CD14-positive monocyte (primary cell): ENCODE measurements around the gene CMSS1. TPM values are rescaled to one million over a fixed set of nuclear protein-coding genes. Genes with fewer than 3 reads are reported as not detected.

ENCODE experiments used
- DNase-seq, 3 donors: peaks; one replicate each; pipeline ENCODE4 v3.0.0-alpha.2; 2011 to 2022
- H2AFZ ChIP-seq: 2 replicates; pipeline ENCODE4 v1.6.0; 2012; ENCODE audit warnings: mild to moderate bottlenecking, low read depth, low read length, inconsistent platforms; ENCODE audit not compliant: insufficient read depth, poor library complexity, severe bottlenecking
- H3K27ac ChIP-seq, 2 donors: 1 replicate in 1 of 2; 2 replicates in 1 of 2; pipeline ENCODE4 v1.5.1; 2012 to 2013; ENCODE audit warnings: low read length in 2 of 2, control low read depth in 1 of 2, inconsistent platforms in 1 of 2, low read depth in 1 of 2, mild to moderate bottlenecking in 1 of 2
- H3K27me3 ChIP-seq, 2 donors: one replicate each; pipeline versions ENCODE4 v1.6.0 to v1.6.1; 2011 to 2013; ENCODE audit warnings: low read length in 2 of 2; ENCODE audit not compliant: control insufficient read depth in 2 of 2, insufficient read depth in 2 of 2
- H3K36me3 ChIP-seq, 2 donors: replicated peaks in 1 of 2; 1 replicate in 1 of 2; 2 replicates in 1 of 2; pipeline versions ENCODE4 v1.5.1 to v1.6.1; 2012 to 2013; ENCODE audit warnings: low read length in 2 of 2, control low read depth in 1 of 2, inconsistent platforms in 1 of 2, mild to moderate bottlenecking in 1 of 2; ENCODE audit not compliant: insufficient read depth in 2 of 2, control insufficient read depth in 1 of 2
- H3K4me1 ChIP-seq, 2 donors: 1 replicate in 1 of 2; 2 replicates in 1 of 2; pipeline versions ENCODE4 v1.5.1 to v1.6.1; 2012 to 2013; ENCODE audit warnings: low read length in 2 of 2, control low read depth in 1 of 2, inconsistent platforms in 1 of 2, mild to moderate bottlenecking in 1 of 2, moderate library complexity in 1 of 2; ENCODE audit not compliant: insufficient read depth in 2 of 2, control insufficient read depth in 1 of 2
- H3K4me2 ChIP-seq: replicated peaks from 2 replicates; pipeline ENCODE3; 2012; ENCODE audit warnings: low read length, moderate library complexity, mild to moderate bottlenecking; ENCODE audit not compliant: poor library complexity, severe bottlenecking; ENCODE audit errors: extremely low read depth
- H3K4me3 ChIP-seq, 3 experiments: fragments of 200-600 bp in 1 of 3; sonication (generic) in 1 of 3; replicated peaks in 1 of 3; 1 replicate in 2 of 3; 2 replicates in 1 of 3; pipeline ENCODE4 v1.5.1; 2011 to 2013; ENCODE audit warnings: low read length in 3 of 3, mild to moderate bottlenecking in 3 of 3, control low read depth in 2 of 3, low read depth in 2 of 3, inconsistent platforms in 1 of 3, moderate library complexity in 1 of 3
- H3K79me2 ChIP-seq: 2 replicates; pipeline ENCODE4 v1.6.0; 2012; ENCODE audit warnings: mild to moderate bottlenecking, control low read depth, inconsistent platforms, low read length, moderate library complexity; ENCODE audit not compliant: insufficient read depth
- H3K9ac ChIP-seq: 2 replicates; pipeline ENCODE4 v1.6.0; 2017; ENCODE audit warnings: low read length, mild to moderate bottlenecking; ENCODE audit not compliant: insufficient read depth, poor library complexity, severe bottlenecking
- H3K9me3 ChIP-seq, 2 donors: replicated peaks in 1 of 2; 1 replicate in 1 of 2; 2 replicates in 1 of 2; pipeline versions ENCODE4 v1.5.1 to v1.6.1; 2012 to 2013; ENCODE audit warnings: low read length in 2 of 2, control low read depth in 1 of 2; ENCODE audit not compliant: control insufficient read depth in 1 of 2, insufficient read depth in 1 of 2
- H4K20me1 ChIP-seq: 2 replicates; pipeline ENCODE4 v1.6.0; 2012; ENCODE audit warnings: mild to moderate bottlenecking, low read length, control low read depth, moderate library complexity; ENCODE audit not compliant: insufficient read depth
- H3K27ac Mint-ChIP-seq, 7 donors: one replicate each; pipeline ENCODE4 v1.8.0; 2020; ENCODE audit warnings: mild to moderate bottlenecking in 7 of 7, mixed read lengths in 7 of 7, moderate library complexity in 6 of 7, inconsistent platforms in 2 of 7
- H3K27me3 Mint-ChIP-seq, 3 donors: one replicate each; pipeline ENCODE4 v1.8.0; 2021 to 2022; ENCODE audit warnings: low read depth in 3 of 3, mild to moderate bottlenecking in 3 of 3, mixed read lengths in 3 of 3, moderate library complexity in 3 of 3, inconsistent platforms in 1 of 3
- H3K36me3 Mint-ChIP-seq, 2 donors: one replicate each; pipeline ENCODE4 v1.8.0; 2020; ENCODE audit warnings: mixed read lengths in 2 of 2, inconsistent platforms in 1 of 2, mild to moderate bottlenecking in 1 of 2
- H3K4me1 Mint-ChIP-seq: one replicate; pipeline ENCODE4 v1.8.0; 2020; ENCODE audit warnings: mild to moderate bottlenecking, mixed read lengths
- H3K4me3 Mint-ChIP-seq, 2 donors: one replicate each; pipeline ENCODE4 v1.8.0; 2020; ENCODE audit warnings: mild to moderate bottlenecking in 2 of 2, mixed read lengths in 2 of 2, moderate library complexity in 1 of 2
- H3K9me3 Mint-ChIP-seq, 7 donors: one replicate each; pipeline ENCODE4 v1.8.0; 2020 to 2022; ENCODE audit warnings: mixed read lengths in 7 of 7, mild to moderate bottlenecking in 6 of 7, moderate library complexity in 6 of 7, inconsistent platforms in 2 of 7
- CTCF ChIP-seq: fragments of 200-600 bp; IDR thresholded peaks from one replicate; pipeline ENCODE4 v1.8.0; 2022; ENCODE audit warnings: antibody characterized with exemption, mild to moderate bottlenecking
- WGBS: methylation state at CpG from one replicate; pipeline ENCODE4 v1.1.5; 2013; ENCODE audit warnings: missing lambda C conversion rate; ENCODE audit not compliant: insufficient coverage; 5-methylcytosine and 5-hydroxymethylcytosine counted together
- intact Hi-C, 2 donors: fragments of 100-400 bp; cut with micrococcal nuclease; formaldehyde crosslinking; loops; one replicate each; pipeline versions ENCODE4 v1.15.0 to v1.15.1; 2023
- polyA plus RNA-seq, 3 donors: library from polyadenylated mRNA; depleted of rRNA in 1 of 3; unstranded in 2 of 3; stranded (reverse) in 1 of 3; fragments of 300-500 nt in 2 of 3; fragments of >200 nt in 1 of 3; fragmentation: Illumina TruSeq in 2 of 3; gene quantifications; 1 replicate in 2 of 3; 2 replicates in 1 of 3; pipeline ENCODE4 v1.2.3, GENCODE V29; 2012 to 2021

Gene CMSS1
- polyA plus RNA-seq, 3 donors = 1.1 to 3.6 (median 2.2) TPM

GRCh38 chr3:100081986-100082692 lies 264.5 kb downstream of the CMSS1 start:
- intact Hi-C loops = no loop called here
- Histone ChIP-seq H3K9me3 (no peaks in the 10 kb centered on the region), H4K20me1 (no peaks in the 10 kb centered on the region), H3K4me3 (no peak overlapping the region), H3K27me3 (no peaks in the 10 kb centered on the region), H3K4me2 (no peak overlapping the region), H3K9ac (no peak overlapping the region), H3K36me3 (no peaks in the 10 kb centered on the region), H2AFZ (no peak overlapping the region), H3K79me2 (no peaks in the 10 kb centered on the region), H3K4me1 (peaks cover 10 to 11% of the 10 kb centered on the region in 2 donors), H3K27ac (no peak overlapping the region)
- WGBS = no CpG with 5 or more reads among the region's 2 CpGs
- H3K4me3 Mint-ChIP-seq = no peak overlapping the region
- H3K27ac Mint-ChIP-seq = no peak overlapping the region
- H3K27me3 Mint-ChIP-seq = no peaks in the 10 kb centered on the region
- H3K36me3 Mint-ChIP-seq = no peaks in the 10 kb centered on the region
- H3K4me1 Mint-ChIP-seq = peaks cover 10% of the 10 kb centered on the region
- DNase-seq = no peak
- no peaks in the 10 kb centered on the region for H3K9me3 Mint-ChIP-seq
- no peak for TF ChIP-seq CTCF

- Histone ChIP-seq H4K20me1 (no peaks in the 10 kb centered on the region), H3K4me2 (no peak overlapping the region), H3K27ac (no peak overlapping the region), H3K4me3 (no peak overlapping the region), H3K36me3 (no peaks in the 10 kb centered on the region), H2AFZ (no peak overlapping the region), H3K4me1 (peaks cover 10 to 11% of the 10 kb centered on the region in 2 donors), H3K27me3 (no peaks in the 10 kb centered on the region), H3K9me3 (no peaks in the 10 kb centered on the region), H3K9ac (no peak overlapping the region), H3K79me2 (no peaks in the 10 kb centered on the region)
- Mint-ChIP-seq H3K27me3 (no peaks in the 10 kb centered on the region), H3K9me3 (no peaks in the 10 kb centered on the region), H3K4me3 (no peak overlapping the region), H3K27ac (no peak overlapping the region), H3K36me3 (no peaks in the 10 kb centered on the region), H3K4me1 (peaks cover 10% of the 10 kb centered on the region)
- DNase-seq = no peak
- WGBS = no CpG with 5 or more reads among the region's 1 CpG
- no peak for TF ChIP-seq CTCF
- intact Hi-C loops = no loop called here
Observed at GRCh38 chr3:100082714-100083113, 265.1 kb downstream of the CMSS1 start.
